HG02870 (cell line): Measurements from ENCODE around the gene ARL16.
"Not testable (repeated sequence)": the region's sequence is repeated elsewhere in the genome, so short reads cannot be mapped to it uniquely, and the experiment has no call there.

Experiments
- ATAC-seq: cut with Tn5 transposase; IDR thresholded peaks from one replicate; pipeline ENCODE4 v1.9.1; 2021; ENCODE audit warnings: mild to moderate bottlenecking, moderate library complexity; ENCODE audit not compliant: unreplicated experiment

Gene ARL16

GRCh38 chr17:81696218-81696941, 12.8 kb upstream of the ARL16 start:
- no peak for ATAC-seq

GRCh38 chr17:81695801-81696200, 12.2 kb upstream of the ARL16 start:
- ATAC-seq = no peak

GRCh38 chr17:81695211-81695610, 11.6 kb upstream of the ARL16 start:
- no peak for ATAC-seq

GRCh38 chr17:81694810-81695209, 11.2 kb upstream of the ARL16 start:
- ATAC-seq = no peak

GRCh38 chr17:81693509-81694210, 10.1 kb upstream of the ARL16 start:
- no peak for ATAC-seq

GRCh38 chr17:81691608-81692007, 8.0 kb upstream of the ARL16 start:
- no peak for ATAC-seq

GRCh38 chr17:81691196-81691595, 7.6 kb upstream of the ARL16 start:
- ATAC-seq = no peak

- no peak for ATAC-seq
These were observed 7.0 kb upstream of the ARL16 start for GRCh38 chr17:81690549-81690948.

- ATAC-seq = no peak
These were observed 6.5 kb upstream of the ARL16 start for GRCh38 chr17:81690066-81690465.

GRCh38 chr17:81688616-81689015, 5.0 kb upstream of the ARL16 start:
- no peak for ATAC-seq

GRCh38 chr17:81687770-81688541, 4.4 kb upstream of the ARL16 start:
- no peak for ATAC-seq

GRCh38 chr17:81686614-81687013, 3.0 kb upstream of the ARL16 start:
- no peak for ATAC-seq

- ATAC-seq = no peak
These were observed 1.5 kb upstream of the ARL16 start for GRCh38 chr17:81685108-81685507.

GRCh38 chr17:81684442-81684911, 880 bp upstream of the ARL16 start:
- no peak for ATAC-seq

- peak; percentile 13 for ATAC-seq
These were observed 401 bp downstream of the ARL16 start for GRCh38 chr17:81683208-81683583.

GRCh38 chr17:81682565-81683207, 911 bp downstream of the ARL16 start:
- ATAC-seq = no peak

GRCh38 chr17:81681672-81682071, 1.9 kb downstream of the ARL16 start:
- no peak for ATAC-seq

- no peak for ATAC-seq
These were observed 3.4 kb downstream of the ARL16 start for GRCh38 chr17:81680150-81680549.

- ATAC-seq = no peak
These were observed 6.7 kb downstream of the ARL16 start for GRCh38 chr17:81676906-81677305.

- not testable (repeated sequence) for ATAC-seq
These were observed 7.9 kb downstream of the ARL16 start for GRCh38 chr17:81675515-81676221.
